Measurements from ENCODE around the gene MEGF10. TPM values are rescaled to one million over a fixed set of nuclear protein-coding genes. Genes with fewer than 3 reads are reported as not detected.

Gene MEGF10
- total and polyA plus RNA-seq, 2 of the 8 experiments (the other 6 are each of a cell fraction or from before 2014, with no cell fraction given) = 38.2 to 53.1 TPM

DNA sequence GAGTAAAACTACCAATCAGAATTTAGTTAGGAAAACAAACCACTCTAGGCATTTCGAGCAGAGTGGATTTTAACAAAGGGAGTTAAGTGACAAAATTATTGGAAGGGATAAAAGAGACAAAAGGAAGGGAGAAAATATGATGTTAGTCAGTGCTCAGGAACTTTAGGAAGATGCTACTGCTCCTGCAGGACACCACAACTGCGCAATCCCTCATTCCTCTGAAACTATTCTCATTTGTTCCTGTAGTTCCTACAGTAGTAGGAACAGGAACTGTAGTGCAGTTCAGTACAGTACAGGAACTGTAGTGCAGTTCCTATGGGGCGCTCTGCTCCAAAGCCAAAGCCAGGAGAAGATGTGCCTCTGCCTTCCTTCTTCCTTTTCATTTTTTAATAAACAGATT, 29.9 kb upstream of the MEGF10 start:
- Histone ChIP-seq H2AFZ (ENCODE audit: low read length) (0 out of 2 replicates have a peak overlapping the region, but pooled peaks have one; percentile 68), H3K4ac (replicated peaks; ENCODE audit: insufficient read length, low read depth, low read length) (no peak overlapping the region), H4K91ac (replicated peaks; ENCODE audit: insufficient read length, low read length) (no peak overlapping the region), H4K8ac (ENCODE audit: extremely low read depth, insufficient read depth, low read length) (no peak overlapping the region), H3K79me2 (ENCODE audit: control insufficient read depth in 1 of 2, insufficient read depth in 2 of 2, low read length in 2 of 2) (no peaks in the 10 kb centered on the region), H3K9me3 (ENCODE audit: insufficient read depth in 2 of 2, low read depth in 1 of 2, low read length in 1 of 2) (peaks cover 2 to 3% of the 10 kb centered on the region in 2 experiments; a peak in 3 of 4 replicates), H3K4me1 (replicated peaks in 1 of 4; ENCODE audit: control insufficient read depth in 3 of 4, insufficient read depth in 4 of 4, low read length in 3 of 4) (0 out of 7 replicates have a peak, but pooled peaks cover 0 to 2% (median 0%) of the 10 kb centered on the region in 4 experiments), H3K23ac (ENCODE audit: insufficient read length) (no peak overlapping the region), H2BK5ac (ENCODE audit: low read depth, low read length) (no peak overlapping the region), H2BK120ac (replicated peaks; ENCODE audit: low read depth, low read length) (no peak overlapping the region), H3K27me3 (replicated peaks in 1 of 4; ENCODE audit: control insufficient read depth in 3 of 4, extremely low read depth in 1 of 4, insufficient read depth in 3 of 4, low read length in 3 of 4) (no peaks in the 10 kb centered on the region), H4K5ac (ENCODE audit: insufficient read length, low read depth, low read length) (no peak overlapping the region), H3K4me3 (ENCODE audit: extremely low read depth in 1 of 4, insufficient read depth in 2 of 4, low read depth in 3 of 4, low read length in 4 of 4) (no peak overlapping the region), H3K14ac (ENCODE audit: insufficient read length) (no peak overlapping the region), H3K23me2 (ENCODE audit: low read depth, low read length) (no peaks in the 10 kb centered on the region), H2BK20ac (ENCODE audit: low read length) (no peak overlapping the region), H3K9ac (replicated peaks in 1 of 4; ENCODE audit: extremely low read depth in 1 of 4, low read depth in 3 of 4, low read length in 3 of 4) (no peak overlapping the region), H4K20me1 (replicated peaks in 1 of 2; ENCODE audit: control insufficient read depth in 1 of 2, insufficient read depth in 2 of 2, low read length in 2 of 2) (no peaks in the 10 kb centered on the region), H3K4me2 (ENCODE audit: insufficient read depth in 1 of 2, low read depth in 2 of 2, low read length in 2 of 2) (no peak overlapping the region), H2BK15ac (ENCODE audit: low read length) (no peak overlapping the region), H3K27ac (ENCODE audit: low read depth, low read length) (no peak overlapping the region), H2BK12ac (ENCODE audit: low read depth, low read length) (no peak overlapping the region), H3K18ac (ENCODE audit: extremely low read depth, low read length) (no peak overlapping the region), H3K36me3 (ENCODE audit: control insufficient read depth in 2 of 4, insufficient read depth in 4 of 4, low read length in 3 of 4) (no peaks in the 10 kb centered on the region), H2AK5ac (ENCODE audit: low read depth, low read length) (no peak overlapping the region), H3K56ac (replicated peaks; ENCODE audit: insufficient read length, low read depth, low read length) (no peak overlapping the region), H3K79me1 (ENCODE audit: low read depth, low read length) (no peaks in the 10 kb centered on the region)
- ChIA-PET CTCF (ENCODE audit: partially characterized antibody) (no interaction called here), POLR2A (ENCODE audit: partially characterized antibody) (no interaction called here)
- DNase-seq (ENCODE audit: low read depth in 1 of 2, low spot score in 2 of 2) (no peak), FAIRE-seq (no peak)
- 89% methylated on average over 3 of the region's 3 CpGs; no CpG with 5 or more reads in 1 of the 2 experiments for WGBS, 2 experiments (ENCODE audit: extremely low coverage in 1 of 2, insufficient coverage in 1 of 2, insufficient read length in 1 of 2, insufficient replicate concordance in 2 of 2, low coverage in 1 of 2, low lambda C conversion rate in 2 of 2, missing lambda C conversion rate in 1 of 2)
- TF ChIP-seq KDM1A (IDR thresholded peaks at IDR 0.05; ENCODE audit: borderline replicate concordance, low read length) (no peak), EGR1 (IDR thresholded peaks at IDR 0.05; ENCODE audit: borderline replicate concordance, low read depth, low read length) (no peak), POLR2A (IDR thresholded peaks at IDR 0.05; ENCODE audit: control extremely low read depth in 1 of 2, low read depth in 2 of 2, low read length in 2 of 2) (no peak), TBP (IDR thresholded peaks at IDR 0.05; ENCODE audit: low read depth, low read length) (no peak)

Measured in H1 (cell line).